Stimulated activated naive CD8-positive, alpha-beta T cell treated with anti-CD3 and anti-CD28 coated beads, Interleukin-15, Interleukin-2, amounts not matched to agents 100 U/mL and 50 U/mL, for 24 hours (primary cell): ENCODE measurements around the gene HSPB9.
"Not testable (repeated sequence)": the region's sequence is repeated elsewhere in the genome, so short reads cannot be mapped to it uniquely, and the experiment has no call there.

Experiments used
- ATAC-seq: fragments of 150-1000 bp; cut with Tn5 transposase; one replicate; pipeline ENCODE4 v1.10.0; 2021
- DNase-seq: peaks from one replicate; pipeline ENCODE4 v3.0.0; 2021

HSPB9 gene

GRCh38 chr17:42120161-42120769, 2.3 kb upstream of the HSPB9 start:
- no peak for ATAC-seq
- DNase-seq: no peak

GRCh38 chr17:42120770-42121769, 1.5 kb upstream of the HSPB9 start, which contains the start of gene KAT2A:
Gene KAT2A (minus strand): TSS chr17:42121367. CDS start chr17:42121304, 63 bp downstream.
- peak; percentile 85 for DNase-seq
- peak; percentile 92 for ATAC-seq

- ATAC-seq: no peak
- no peak for DNase-seq
Measured at GRCh38 chr17:42124256-42124655, 1.7 kb downstream of the HSPB9 start.

- ATAC-seq (no peak), DNase-seq (no peak)
Measured at GRCh38 chr17:42125565-42125964, 3.0 kb downstream of the HSPB9 start.

- ATAC-seq (no peak), DNase-seq (no peak)
Measured at GRCh38 chr17:42126836-42127235, 4.2 kb downstream of the HSPB9 start.

DNA sequence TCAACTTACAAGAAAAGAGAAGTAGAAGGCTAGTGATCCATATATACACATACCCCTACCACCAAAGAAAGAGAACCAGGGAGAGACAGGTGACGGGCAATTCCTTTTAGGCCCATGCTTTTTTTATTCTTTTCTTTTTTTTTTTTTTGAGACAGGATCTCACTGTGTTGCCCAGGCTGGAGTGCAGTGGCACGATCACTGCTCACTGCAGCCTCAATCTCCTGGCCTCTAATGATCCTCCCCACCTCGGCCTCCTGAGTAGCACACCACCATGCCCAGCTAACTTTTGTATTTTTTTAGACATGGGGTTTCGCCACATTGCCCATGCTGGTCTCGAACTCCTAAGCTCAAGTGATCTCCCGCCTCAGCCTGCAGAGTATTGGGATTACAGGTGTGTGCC, 4.8 kb downstream of the HSPB9 start:
- no peak for DNase-seq
- no peak for ATAC-seq

GRCh38 chr17:42129109-42129837, 6.7 kb downstream of the HSPB9 start:
- ATAC-seq: no peak
- DNase-seq: no peak

DNA sequence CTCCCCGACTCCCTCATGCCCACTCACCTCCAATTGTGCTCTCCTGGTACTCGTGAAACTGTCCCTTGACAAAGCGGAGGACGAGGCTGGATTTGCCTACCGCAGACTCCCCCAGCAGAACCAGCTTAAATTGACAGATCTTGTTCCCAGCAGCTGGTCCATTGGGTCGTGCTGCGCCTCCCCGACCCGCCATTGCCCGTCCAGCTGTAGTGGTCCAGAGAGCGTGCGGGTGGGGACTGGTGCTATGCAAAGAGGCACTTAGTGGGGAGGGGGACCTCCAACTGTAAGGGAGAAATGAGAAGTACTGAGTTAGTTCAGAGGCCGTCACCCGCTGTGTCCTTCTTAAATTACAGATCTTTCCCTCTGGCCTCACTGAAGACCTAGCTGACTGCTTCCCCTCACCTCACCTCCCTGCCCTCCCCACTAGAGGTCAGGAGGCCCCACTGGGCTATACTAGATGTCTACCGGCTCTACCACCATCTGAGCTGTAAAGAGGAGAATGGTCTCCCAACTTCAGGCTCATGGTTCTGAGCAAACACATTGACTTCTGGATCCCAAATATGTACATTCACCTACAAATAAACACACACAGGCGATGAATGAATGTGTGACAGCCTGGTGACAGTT, 7.8 kb downstream of the HSPB9 start:
- DNase-seq: no peak
- no peak for ATAC-seq

- ATAC-seq: no peak
- DNase-seq: no peak
Measured at GRCh38 chr17:42131232-42131631, 8.6 kb downstream of the HSPB9 start.

GRCh38 chr17:42131981-42132432, 9.4 kb downstream of the HSPB9 start:
- ATAC-seq: no peak
- no peak for DNase-seq

- DNase-seq: peak; percentile 49
- ATAC-seq: peak; percentile 84
Measured at GRCh38 chr17:42132941-42133340, 10.3 kb downstream of the HSPB9 start.

DNA sequence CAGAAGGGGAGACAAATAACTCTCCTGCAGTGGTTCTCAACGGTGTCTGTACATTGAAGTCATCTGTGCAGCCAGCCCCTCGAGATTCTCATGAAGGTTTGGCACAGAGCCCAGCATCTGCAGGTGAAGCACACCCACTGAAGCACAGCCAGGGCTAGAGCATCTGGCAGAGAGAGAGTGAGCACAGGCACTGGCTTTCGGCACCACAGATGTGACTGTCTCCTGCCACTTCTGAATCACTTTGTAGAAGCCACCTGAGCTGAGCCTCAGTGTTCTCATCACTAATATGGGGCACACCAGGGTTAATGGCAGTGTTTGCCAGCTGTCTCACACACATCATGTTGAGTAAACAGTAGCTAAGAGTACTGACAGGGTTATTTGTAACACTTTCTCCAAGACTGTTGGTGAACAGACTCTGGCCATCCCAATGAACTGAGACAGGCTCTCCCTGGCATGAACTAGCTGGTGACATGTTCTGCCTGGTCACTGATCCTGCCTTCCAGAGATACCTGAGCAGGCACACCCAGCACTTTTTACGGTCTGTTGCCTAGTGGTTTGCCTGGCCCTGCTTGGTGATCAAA, 10.9 kb downstream of the HSPB9 start:
- peak; percentile 44 for ATAC-seq
- DNase-seq: peak; percentile 39

DNA sequence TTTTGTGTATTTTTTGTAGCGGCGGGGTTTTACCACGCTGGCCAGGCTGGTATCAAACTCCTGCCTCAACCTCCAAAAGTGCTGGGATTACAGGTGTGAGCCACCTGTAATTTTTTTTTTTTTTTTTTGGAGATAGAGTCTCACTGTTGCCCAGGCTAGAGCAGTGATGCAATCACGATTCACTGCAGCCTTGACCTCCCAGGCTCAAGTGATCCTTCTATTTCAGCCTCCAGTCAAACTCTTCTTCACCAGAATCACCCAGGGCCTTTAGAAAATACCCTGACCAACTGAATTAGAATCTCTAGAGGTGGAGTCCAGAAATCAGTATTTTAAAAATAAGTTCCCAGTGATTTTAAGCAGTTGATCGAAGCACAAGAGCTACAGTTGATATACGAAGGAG, 12.5 kb downstream of the HSPB9 start:
- DNase-seq: no peak
- ATAC-seq: no peak

GRCh38 chr17:42135664-42136653, 13.4 kb downstream of the HSPB9 start:
- ATAC-seq (no peak), DNase-seq (no peak)

DNA sequence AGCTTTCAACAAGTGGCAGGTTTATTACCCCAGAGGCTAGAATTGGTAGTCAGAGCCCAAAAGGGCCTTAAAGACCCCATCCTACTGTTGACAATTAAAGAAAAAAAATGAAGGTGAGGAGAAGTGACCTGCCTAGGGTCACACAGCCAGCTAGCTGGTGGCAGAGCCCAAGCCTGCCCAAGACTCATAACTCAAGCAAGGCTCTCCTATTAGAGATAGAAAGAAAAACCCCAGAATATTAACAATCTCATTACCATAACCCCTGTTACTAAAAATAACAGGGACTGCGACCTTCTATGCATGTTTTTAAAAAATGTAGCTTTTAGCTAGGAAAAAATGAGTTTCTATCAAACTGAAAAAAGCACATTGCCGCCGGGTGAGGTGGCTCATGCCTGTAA, 14.0 kb downstream of the HSPB9 start:
- no peak for DNase-seq

DNA sequence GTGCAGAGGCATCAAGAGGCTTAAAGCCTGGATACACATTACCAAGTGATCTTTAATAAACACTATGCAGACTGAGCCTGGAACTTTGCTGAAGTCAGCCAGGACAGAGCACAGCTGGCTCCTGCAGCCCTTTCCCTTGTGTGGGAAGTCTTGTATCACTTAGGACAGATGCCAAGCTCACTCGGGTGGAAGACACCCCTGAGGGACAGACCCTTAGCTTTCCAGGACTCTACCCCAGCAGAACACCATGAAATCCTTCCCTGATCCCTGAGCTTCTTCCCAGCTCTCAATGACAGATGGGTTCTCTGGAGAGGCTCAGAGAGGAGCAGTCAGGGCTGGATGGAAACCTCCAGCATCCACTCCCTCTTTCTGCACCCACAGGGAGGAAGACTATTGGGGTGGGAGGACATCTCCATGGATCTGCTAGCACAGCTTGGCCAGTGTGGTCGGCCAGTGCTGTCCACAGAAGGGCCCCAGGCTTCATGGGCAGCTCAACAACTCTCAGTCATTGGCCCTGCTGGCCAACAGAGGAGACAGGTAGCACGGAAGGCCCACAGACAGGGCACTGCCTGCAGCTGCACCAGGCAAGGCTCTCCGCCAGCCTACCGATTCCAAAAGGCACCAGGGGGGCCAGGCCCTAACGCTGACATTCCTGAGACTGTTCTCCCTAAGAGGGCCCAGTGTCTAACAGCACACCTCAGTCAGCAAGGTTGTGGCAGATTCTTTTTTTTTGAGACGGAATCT, 16.3 kb downstream of the HSPB9 start:
- DNase-seq (no peak), ATAC-seq (no peak)

More for the DNA sequence above, 14.0 kb downstream of the HSPB9 start:
- ATAC-seq: no peak

- DNase-seq, ATAC-seq: not testable (repeated sequence)
Measured at GRCh38 chr17:42140690-42141089, 18.1 kb downstream of the HSPB9 start.

- ATAC-seq (no peak), DNase-seq (no peak)
Measured at GRCh38 chr17:42141382-42141781, 18.8 kb downstream of the HSPB9 start.

GRCh38 chr17:42142371-42142896, 19.8 kb downstream of the HSPB9 start:
- DNase-seq (no peak), ATAC-seq (no peak)
